K562 (cell line): Measurements from ENCODE around the gene GAL3ST3. TPM values are rescaled to one million over a fixed set of nuclear protein-coding genes. Genes with fewer than 3 reads are reported as not detected.

ENCODE experiments used
- CREB5 ChIP-seq: fragments of 250-450 bp; sonication (Bioruptor Pico); IDR thresholded peaks from 2 replicates; pipeline ENCODE4 v1.5.0; 2020; ENCODE audit warnings: mild to moderate bottlenecking
- EGR1 ChIP-seq: fragments of 450-650 bp; conservative IDR thresholded peaks from 2 replicates; pipeline ENCODE4 v1.6.1; 2017; ENCODE audit warnings: mild to moderate bottlenecking
- ETV6 ChIP-seq, 3 experiments: fragments of 150-350 bp in 1 of 3; sonication (generic) in 1 of 3; formaldehyde crosslinking in 1 of 3; IDR thresholded peaks; 2 replicates each; pipeline versions ENCODE4 v1.6.1 to v1.8.0; 2014 to 2022; ENCODE audit warnings: borderline replicate concordance in 2 of 3, low read depth in 2 of 3, antibody characterized with exemption in 1 of 3, low read length in 1 of 3, mild to moderate bottlenecking in 1 of 3, missing genetic modification reagents in 1 of 3
- FOXO4 ChIP-seq: fragments of 450-650 bp; formaldehyde crosslinking; IDR thresholded peaks from 2 replicates; pipeline ENCODE4 v1.4.0; 2020; ENCODE audit warnings: mild to moderate bottlenecking, moderate library complexity
- HBP1 ChIP-seq: fragments of 450-650 bp; formaldehyde crosslinking; IDR thresholded peaks from 2 replicates; pipeline ENCODE4 v1.4.0; 2022; ENCODE audit warnings: missing genetic modification characterization
- HOMEZ ChIP-seq: fragments of 250-450 bp; sonication (Bioruptor Pico); IDR thresholded peaks from 2 replicates; pipeline ENCODE4 v1.4.0; 2020; ENCODE audit warnings: mild to moderate bottlenecking, moderate library complexity
- IRF1 ChIP-seq: sonication (generic); formaldehyde crosslinking; IDR thresholded peaks from 2 replicates; pipeline ENCODE4 v1.8.0; 2022; ENCODE audit warnings: missing genetic modification reagents, mild to moderate bottlenecking, borderline replicate concordance
- MTF1 ChIP-seq: fragments of 250-450 bp; sonication (Bioruptor Pico); IDR thresholded peaks from 2 replicates; pipeline ENCODE4 v1.9.0; 2021; ENCODE audit warnings: moderate library complexity, mild to moderate bottlenecking, inconsistent platforms, borderline replicate concordance
- NR2C1 ChIP-seq, 2 experiments: fragments of 450-650 bp; IDR thresholded peaks; 2 replicates each; pipeline ENCODE4 v1.6.1; 2017; ENCODE audit warnings: mild to moderate bottlenecking in 2 of 2, antibody characterized with exemption in 1 of 2, inconsistent platforms in 1 of 2, missing compliant biosample characterization in 1 of 2, missing genetic modification characterization in 1 of 2
- SMAD2 ChIP-seq: fragments of 150-350 bp; IDR thresholded peaks from 2 replicates; pipeline ENCODE4 v1.6.1; 2014; ENCODE audit warnings: low read depth, mild to moderate bottlenecking, low read length
- SRF ChIP-seq, 2 experiments: fragments of 250-450, 450-650 bp in 1 of 2; sonication (Bioruptor Pico) in 1 of 2; sonication (generic) in 1 of 2; formaldehyde crosslinking; IDR thresholded peaks; 2 replicates each; pipeline versions ENCODE4 v1.5.0 to v1.5.1; 2020 to 2022; ENCODE audit warnings: mild to moderate bottlenecking in 1 of 2, missing genetic modification reagents in 1 of 2
- STAT6 ChIP-seq: sonication (generic); formaldehyde crosslinking; IDR thresholded peaks from 2 replicates; pipeline ENCODE4 v1.8.1; 2023; ENCODE audit warnings: mild to moderate bottlenecking, missing genetic modification reagents
- ZNF232 ChIP-seq: sonication (generic); formaldehyde crosslinking; IDR thresholded peaks from 2 replicates; pipeline ENCODE4 v1.8.0; 2022; ENCODE audit warnings: mild to moderate bottlenecking, missing genetic modification reagents
- ZNF282 ChIP-seq: sonication (generic); formaldehyde crosslinking; IDR thresholded peaks from 2 replicates; pipeline ENCODE4 v1.8.1; 2023; ENCODE audit warnings: missing genetic modification reagents
- polyA plus RNA-seq, 8 experiments: library from polyadenylated mRNA; depleted of rRNA in 4 of 8; stranded (reverse) in 5 of 8; unstranded in 3 of 8; fragments of >200 nt; fragmentation: Nextera tagmentation in 2 of 8; fragmentation: Illumina TruSeq in 1 of 8; extraction: Ambion mirVana in 2 of 8; extraction: Trizol in 1 of 8; gene quantifications; 2 replicates each; pipeline versions ENCODE4 v1.2.1 to v1.2.3, GENCODE V29; 2011 to 2014; ENCODE audit warnings: inconsistent platforms in 1 of 8, missing spikeins in 1 of 8
- total RNA-seq, 7 experiments: library from RNA; depleted of rRNA in 6 of 7; stranded (reverse); fragments of >200 nt in 6 of 7; fragmentation: Illumina TruSeq in 2 of 7; extraction: Trizol in 2 of 7; gene quantifications; 2 replicates each; pipeline versions ENCODE4 v1.2.1 to v1.2.3, GENCODE V29; 2011 to 2021; ENCODE audit warnings: low replicate concordance in 1 of 7

The GAL3ST3 gene
- total and polyA plus RNA-seq, 9 of the 15 experiments (the other 6 are each of a cell fraction or from before 2014, with no cell fraction given) = not detected

GRCh38 chr11:66012946-66013761, 35.8 kb downstream of the GAL3ST3 start (continued):
- TF ChIP-seq IRF1 (CRISPR knock-in tag) (no peak), CREB5 (CRISPR knock-in tag) (no peak), MTF1 (no peak), EGR1 (0 out of 2 replicates have a peak, but pooled peaks have one; percentile 15), SRF (CRISPR knock-in tag; IDR thresholded peaks at IDR 0.05) (no peak), STAT6 (CRISPR knock-in tag) (no peak), ETV6 (IDR thresholded peaks at IDR 0.05; ENCODE audit: borderline replicate concordance in 1 of 2, low read depth in 2 of 2, low read length in 1 of 2) (no peak), ETV6 (CRISPR knock-in tag; IDR thresholded peaks at IDR 0.05; ENCODE audit: borderline replicate concordance) (no peak), ZNF282 (CRISPR knock-in tag) (no peak), NR2C1 (IDR thresholded peaks at IDR 0.05) (0 out of 2 replicates have a peak, but pooled peaks have one; percentile 40), NR2C1 (tag; IDR thresholded peaks at IDR 0.05) (peak; percentile 52; the same call in 1 of the 2 replicates), FOXO4 (no peak), ZNF232 (CRISPR knock-in tag) (peak; percentile 66; the same call in 1 of the 2 replicates), HBP1 (CRISPR knock-in tag) (no peak), HOMEZ (CRISPR knock-in tag) (no peak), SMAD2 (no peak)
